Measurements from ENCODE around the gene SERPIND1.

GRCh38 chr22:20746431-20747189 is 27.3 kb upstream of the SERPIND1 start:
- TF ChIP-seq CTCF (IDR thresholded peaks at IDR 0.05) (peak in 1 of 6 experiments; percentile 8), POLR2A (IDR thresholded peaks at IDR 0.05) (no peak), POLR2AphosphoS5 (IDR thresholded peaks at IDR 0.05) (no peak)

Data from upper lobe of left lung (tissue), 4 donors.